HEK293 (cell line): Measurements from ENCODE around the gene CNTRL.

Experiments
- KLF9 ChIP-seq: fragments of 450-650 bp; formaldehyde crosslinking; IDR thresholded peaks from 2 replicates; pipeline ENCODE4 v1.5.1; 2016; ENCODE audit warnings: missing biosample characterization, missing genetic modification characterization, low read depth
- MEIS1 ChIP-seq: sonication (generic); formaldehyde crosslinking; IDR thresholded peaks from 2 replicates; pipeline ENCODE4 v1.8.1; 2022; ENCODE audit warnings: missing genetic modification reagents, mild to moderate bottlenecking, borderline replicate concordance
- TSHZ1 ChIP-seq: fragments of 450-650 bp; formaldehyde crosslinking; IDR thresholded peaks from 2 replicates; pipeline ENCODE4 v1.5.1; 2016; ENCODE audit warnings: missing biosample characterization, missing genetic modification characterization, borderline replicate concordance
- ZBTB8A ChIP-seq: fragments of 450-650 bp; formaldehyde crosslinking; IDR thresholded peaks from 2 replicates; pipeline ENCODE4 v1.5.1; 2016; ENCODE audit warnings: missing biosample characterization, missing genetic modification characterization
- ZNF112 ChIP-seq: fragments of 450-650 bp; formaldehyde crosslinking; IDR thresholded peaks from 2 replicates; pipeline ENCODE4 v1.5.0; 2017; ENCODE audit warnings: missing biosample characterization, missing genetic modification characterization
- ZNF555 ChIP-seq: fragments of 450-650 bp; formaldehyde crosslinking; conservative IDR thresholded peaks from 2 replicates; pipeline ENCODE4 v1.5.1; 2017; ENCODE audit warnings: missing biosample characterization, mild to moderate bottlenecking, missing genetic modification characterization, inconsistent platforms
- ZNF76 ChIP-seq: fragments of 450-650 bp; formaldehyde crosslinking; IDR thresholded peaks from 2 replicates; pipeline ENCODE4; 2016; ENCODE audit warnings: low read depth, missing biosample characterization, missing genetic modification characterization, borderline replicate concordance
- ZNF785 ChIP-seq: fragments of 450-650 bp; formaldehyde crosslinking; IDR thresholded peaks from 2 replicates; pipeline ENCODE4 v1.5.1; 2016; ENCODE audit warnings: missing biosample characterization, missing genetic modification characterization

- TF ChIP-seq ZNF785 (tag by site-specific recombination): no peak
- no peak for TF ChIP-seq MEIS1 (CRISPR knock-in tag)
- TF ChIP-seq ZNF555: no peak
- no peak for TF ChIP-seq ZNF112 (tag by site-specific recombination)
- TF ChIP-seq ZBTB8A: no peak
- TF ChIP-seq TSHZ1 (tag by site-specific recombination): no peak
- TF ChIP-seq ZNF76: no peak
- no peak for TF ChIP-seq KLF9 (tag by site-specific recombination)
Observed at GRCh38 chr9:121220996-121221663, 146.4 kb downstream of the CNTRL start.
